Ovary (tissue), 3 donors: ENCODE data around the gene CTNNA3.

Experiments
- POLR2A ChIP-seq: fragments of 450-650 bp; IDR thresholded peaks from one replicate; pipeline ENCODE4 v1.6.1; 2017; ENCODE audit warnings: antibody characterized with exemption, mild to moderate bottlenecking, moderate library complexity
- TF ChIP-seq, protein P1 (sequence below), 3 donors: fragments of 450-650 bp in 2 of 3; fragments of 200-600 bp in 1 of 3; IDR thresholded peaks; one replicate each; pipeline versions ENCODE4 v1.5.1 to v1.8.0; 2016 to 2022; ENCODE audit warnings: antibody characterized with exemption in 3 of 3, mild to moderate bottlenecking in 1 of 3
- donor health status: DM: no; HTN: no; CAD: no.

GRCh38 chr10:67250686-67251085, 445.3 kb downstream of the CTNNA3 start:
- TF ChIP-seq, protein P1, sequence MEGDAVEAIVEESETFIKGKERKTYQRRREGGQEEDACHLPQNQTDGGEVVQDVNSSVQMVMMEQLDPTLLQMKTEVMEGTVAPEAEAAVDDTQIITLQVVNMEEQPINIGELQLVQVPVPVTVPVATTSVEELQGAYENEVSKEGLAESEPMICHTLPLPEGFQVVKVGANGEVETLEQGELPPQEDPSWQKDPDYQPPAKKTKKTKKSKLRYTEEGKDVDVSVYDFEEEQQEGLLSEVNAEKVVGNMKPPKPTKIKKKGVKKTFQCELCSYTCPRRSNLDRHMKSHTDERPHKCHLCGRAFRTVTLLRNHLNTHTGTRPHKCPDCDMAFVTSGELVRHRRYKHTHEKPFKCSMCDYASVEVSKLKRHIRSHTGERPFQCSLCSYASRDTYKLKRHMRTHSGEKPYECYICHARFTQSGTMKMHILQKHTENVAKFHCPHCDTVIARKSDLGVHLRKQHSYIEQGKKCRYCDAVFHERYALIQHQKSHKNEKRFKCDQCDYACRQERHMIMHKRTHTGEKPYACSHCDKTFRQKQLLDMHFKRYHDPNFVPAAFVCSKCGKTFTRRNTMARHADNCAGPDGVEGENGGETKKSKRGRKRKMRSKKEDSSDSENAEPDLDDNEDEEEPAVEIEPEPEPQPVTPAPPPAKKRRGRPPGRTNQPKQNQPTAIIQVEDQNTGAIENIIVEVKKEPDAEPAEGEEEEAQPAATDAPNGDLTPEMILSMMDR (IDR thresholded peaks at IDR 0.05): no peak
- no peak for TF ChIP-seq POLR2A
